HepG2 (cell line): ENCODE results near the gene TREH. TPM values are rescaled to one million over a fixed set of nuclear protein-coding genes. Genes with fewer than 3 reads are reported as not detected.

Experiments used
- ATF3 ChIP-seq: sonication (generic); formaldehyde crosslinking; IDR thresholded peaks from 2 replicates; pipeline ENCODE4 v1.4.0; 2020; ENCODE audit warnings: missing genetic modification reagents
- CEBPG ChIP-seq: IDR thresholded peaks from 2 replicates; pipeline ENCODE4 v1.6.1; 2016
- EP300 ChIP-seq, 3 experiments: sonication (generic) in 1 of 3; formaldehyde crosslinking in 1 of 3; IDR thresholded peaks; 2 replicates each; pipeline versions ENCODE4 v1.5.1 to v1.6.1; 2011 to 2020; ENCODE audit warnings: low read depth in 2 of 3, low read length in 2 of 3, borderline replicate concordance in 1 of 3, improper control_type of control experiment in 1 of 3, mild to moderate bottlenecking in 1 of 3, missing genetic modification reagents in 1 of 3, moderate library complexity in 1 of 3
- GABPB1 ChIP-seq: IDR thresholded peaks from 2 replicates; pipeline ENCODE4 v1.6.1; 2016; ENCODE audit warnings: mild to moderate bottlenecking, missing genetic modification reagents, moderate library complexity, missing compliant biosample characterization
- HNF4G ChIP-seq, 2 experiments: sonication (generic) in 1 of 2; formaldehyde crosslinking in 1 of 2; IDR thresholded peaks; 2 replicates each; pipeline versions ENCODE4 v1.4.0 to v1.6.1; 2011 to 2020; ENCODE audit warnings: borderline replicate concordance in 2 of 2, low read depth in 2 of 2, mild to moderate bottlenecking in 2 of 2, low read length in 1 of 2, missing genetic modification reagents in 1 of 2, moderate library complexity in 1 of 2
- HOMEZ ChIP-seq: IDR thresholded peaks from 2 replicates; pipeline ENCODE4 v1.6.1; 2016; ENCODE audit warnings: low read depth
- JUN ChIP-seq: sonication (generic); formaldehyde crosslinking; IDR thresholded peaks from 2 replicates; pipeline ENCODE4 v1.4.0; 2020; ENCODE audit warnings: mild to moderate bottlenecking, missing genetic modification reagents
- MTA1 ChIP-seq: sonication (generic); formaldehyde crosslinking; IDR thresholded peaks from 2 replicates; pipeline ENCODE4 v1.4.0; 2020; ENCODE audit warnings: missing genetic modification reagents, mild to moderate bottlenecking, borderline replicate concordance
- NCOR1 ChIP-seq: fragments of 200-600 bp; sonication (generic); IDR thresholded peaks from 2 replicates; pipeline ENCODE4 v1.7.0; 2017; ENCODE audit warnings: antibody characterized with exemption, low read length, borderline replicate concordance
- RAD51 ChIP-seq: fragments of 450-650 bp; IDR thresholded peaks from 2 replicates; pipeline ENCODE4 v1.6.1; 2016; ENCODE audit warnings: borderline replicate concordance
- RXRB ChIP-seq: IDR thresholded peaks from 2 replicates; pipeline ENCODE4 v1.6.1; 2016; ENCODE audit warnings: borderline replicate concordance, missing genetic modification reagents, missing compliant biosample characterization
- SKI ChIP-seq: fragments of 450-650 bp; IDR thresholded peaks from one replicate; pipeline ENCODE4 v1.6.1; 2018; ENCODE audit warnings: mild to moderate bottlenecking; ENCODE audit not compliant: partially characterized antibody
- SOX13 ChIP-seq, 3 experiments: fragments of 450-650 bp in 1 of 3; sonication (generic) in 1 of 3; formaldehyde crosslinking in 1 of 3; IDR thresholded peaks in 2 of 3; conservative IDR thresholded peaks in 1 of 3; 2 replicates each; pipeline versions ENCODE4 v1.5.0 to v1.6.1; 2016 to 2020; ENCODE audit warnings: antibody characterized with exemption in 1 of 3, mild to moderate bottlenecking in 1 of 3, missing compliant biosample characterization in 1 of 3, missing genetic modification reagents in 1 of 3, moderate library complexity in 1 of 3
- TERF1 ChIP-seq: sonication (generic); formaldehyde crosslinking; IDR thresholded peaks from 2 replicates; pipeline ENCODE4 v1.8.0; 2022; ENCODE audit warnings: mild to moderate bottlenecking, missing genetic modification reagents, moderate library complexity
- THAP11 ChIP-seq: IDR thresholded peaks from 2 replicates; pipeline ENCODE4 v1.6.1; 2016; ENCODE audit warnings: missing biosample characterization, missing genetic modification reagents
- TRIM24 ChIP-seq: sonication (generic); formaldehyde crosslinking; IDR thresholded peaks from 2 replicates; pipeline ENCODE4 v1.8.0; 2022; ENCODE audit warnings: mild to moderate bottlenecking, missing genetic modification reagents
- XRCC5 ChIP-seq: fragments of 200-400 bp; formaldehyde crosslinking; optimal IDR thresholded peaks from 2 replicates; pipeline ENCODE3; 2017; ENCODE audit warnings: mild to moderate bottlenecking, low read length
- ZNF446 ChIP-seq: sonication (generic); formaldehyde crosslinking; IDR thresholded peaks from 2 replicates; pipeline ENCODE4 v1.5.0; 2020; ENCODE audit warnings: mild to moderate bottlenecking, missing genetic modification reagents
- polyA plus RNA-seq, 8 experiments: library from polyadenylated mRNA; depleted of rRNA in 3 of 8; stranded (reverse) in 7 of 8; unstranded in 1 of 8; fragments of >200 nt; fragmentation: Illumina TruSeq in 4 of 8; extraction: Trizol in 4 of 8; gene quantifications; 2 replicates each; pipeline versions ENCODE4 v1.2.1 to v1.2.3, GENCODE V29; 2011 to 2016; ENCODE audit warnings: low read depth in 4 of 8, missing spikeins in 1 of 8, mixed read lengths in 1 of 8; ENCODE audit not compliant: insufficient read depth in 1 of 8
- total RNA-seq, 5 experiments: library from RNA; depleted of rRNA; stranded (reverse); fragments of >200 nt; fragmentation: Illumina TruSeq; extraction: Trizol; gene quantifications; 2 replicates each; pipeline ENCODE4 v1.2.3, GENCODE V29; 2016; ENCODE audit warnings: low read depth in 1 of 5
- TF ChIP-seq, protein P1 (sequence below): sonication (generic); formaldehyde crosslinking; conservative IDR thresholded peaks from 2 replicates; pipeline ENCODE4 v1.4.0; 2020; ENCODE audit warnings: missing genetic modification reagents
- TF ChIP-seq, protein P2 (sequence below): IDR thresholded peaks from 2 replicates; pipeline ENCODE4 v1.6.1; 2012; ENCODE audit warnings: inconsistent platforms
- TF ChIP-seq, protein P3 (sequence below): sonication (generic); formaldehyde crosslinking; IDR thresholded peaks from 2 replicates; pipeline ENCODE4 v1.4.0; 2020; ENCODE audit warnings: missing genetic modification reagents

Gene TREH
- total and polyA plus RNA-seq, 2 of the 13 experiments (the other 11 are each of a cell fraction or from before 2014, with no cell fraction given): 0.53 to 0.86 TPM

DNA sequence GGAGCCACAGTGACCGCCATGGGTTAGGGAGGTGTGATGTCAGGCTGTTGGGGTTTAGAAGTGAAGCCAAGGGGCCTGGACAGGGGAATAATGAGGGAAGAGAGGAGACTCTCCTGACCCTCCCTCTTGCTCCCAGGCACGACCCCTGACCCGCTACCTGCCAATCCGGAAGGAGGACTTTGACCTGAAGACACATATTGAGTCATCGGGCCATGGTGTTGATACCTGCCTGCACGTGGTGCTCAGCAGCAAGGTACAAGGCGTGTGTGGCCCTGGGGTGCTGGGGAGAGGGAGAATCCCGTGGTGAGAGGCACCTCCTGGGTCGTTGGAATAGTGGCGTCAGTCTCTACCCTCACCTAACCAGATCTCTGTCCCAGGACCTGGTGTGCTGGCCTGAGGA, 29.5 kb downstream of the TREH start (continued):
- TF ChIP-seq RAD51 (no peak), MTA1 (CRISPR knock-in tag) (peak; percentile 64; the same call in 1 of the 2 replicates), EP300 (IDR thresholded peaks at IDR 0.05; ENCODE audit: low read depth in 2 of 2, low read length in 2 of 2) (peak in 1 of 2 experiments; percentile 38; a peak in 1 of 4 replicates), EP300 (CRISPR knock-in tag; IDR thresholded peaks at IDR 0.05; ENCODE audit: borderline replicate concordance) (no peak), CEBPG (peak; percentile 68), ZNF446 (CRISPR knock-in tag) (no peak), HNF4G (IDR thresholded peaks at IDR 0.05; ENCODE audit: borderline replicate concordance, low read depth, low read length) (peak; percentile 66; the same call in 1 of the 2 replicates), HNF4G (CRISPR knock-in tag; IDR thresholded peaks at IDR 0.05; ENCODE audit: borderline replicate concordance, low read depth) (peak; percentile 75; the same call in 1 of the 2 replicates), NCOR1 (no peak), THAP11 (0 out of 2 replicates have a peak, but pooled peaks have one; percentile 35), TRIM24 (CRISPR knock-in tag) (peak; percentile 75), HOMEZ (CRISPR knock-in tag) (peak; percentile 37; the same call in 1 of the 2 replicates), SKI (no peak), TERF1 (CRISPR knock-in tag) (no peak), SOX13 (IDR thresholded peaks at IDR 0.05) (no peak), SOX13 (CRISPR knock-in tag; conservative IDR thresholded peaks at IDR 0.05 in 1 of 2, IDR thresholded peaks at IDR 0.05 in 1 of 2) (0 out of 4 replicates have a peak, but pooled peaks of 1 of the 2 experiments have one; percentile 11), RXRB (peak; percentile 58; the same call in 1 of the 2 replicates), XRCC5 (no peak), GABPB1 (CRISPR knock-in tag) (peak; percentile 38), ATF3 (CRISPR knock-in tag) (peak; percentile 58; the same call in 1 of the 2 replicates), JUN (peak; percentile 61; the same call in 1 of the 2 replicates)
- TF ChIP-seq, protein P1, sequence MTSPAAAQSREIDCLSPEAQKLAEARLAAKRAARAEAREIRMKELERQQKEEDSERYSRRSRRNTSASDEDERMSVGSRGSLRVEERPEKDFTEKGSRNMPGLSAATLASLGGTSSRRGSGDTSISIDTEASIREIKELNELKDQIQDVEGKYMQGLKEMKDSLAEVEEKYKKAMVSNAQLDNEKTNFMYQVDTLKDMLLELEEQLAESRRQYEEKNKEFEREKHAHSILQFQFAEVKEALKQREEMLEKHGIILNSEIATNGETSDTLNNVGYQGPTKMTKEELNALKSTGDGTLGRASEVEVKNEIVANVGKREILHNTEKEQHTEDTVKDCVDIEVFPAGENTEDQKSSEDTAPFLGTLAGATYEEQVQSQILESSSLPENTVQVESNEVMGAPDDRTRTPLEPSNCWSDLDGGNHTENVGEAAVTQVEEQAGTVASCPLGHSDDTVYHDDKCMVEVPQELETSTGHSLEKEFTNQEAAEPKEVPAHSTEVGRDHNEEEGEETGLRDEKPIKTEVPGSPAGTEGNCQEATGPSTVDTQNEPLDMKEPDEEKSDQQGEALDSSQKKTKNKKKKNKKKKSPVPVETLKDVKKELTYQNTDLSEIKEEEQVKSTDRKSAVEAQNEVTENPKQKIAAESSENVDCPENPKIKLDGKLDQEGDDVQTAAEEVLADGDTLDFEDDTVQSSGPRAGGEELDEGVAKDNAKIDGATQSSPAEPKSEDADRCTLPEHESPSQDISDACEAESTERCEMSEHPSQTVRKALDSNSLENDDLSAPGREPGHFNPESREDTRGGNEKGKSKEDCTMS (CRISPR knock-in tag): no peak
- TF ChIP-seq, protein P2, sequence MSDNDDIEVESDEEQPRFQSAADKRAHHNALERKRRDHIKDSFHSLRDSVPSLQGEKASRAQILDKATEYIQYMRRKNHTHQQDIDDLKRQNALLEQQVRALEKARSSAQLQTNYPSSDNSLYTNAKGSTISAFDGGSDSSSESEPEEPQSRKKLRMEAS: peak; percentile 94
- TF ChIP-seq, protein P3, sequence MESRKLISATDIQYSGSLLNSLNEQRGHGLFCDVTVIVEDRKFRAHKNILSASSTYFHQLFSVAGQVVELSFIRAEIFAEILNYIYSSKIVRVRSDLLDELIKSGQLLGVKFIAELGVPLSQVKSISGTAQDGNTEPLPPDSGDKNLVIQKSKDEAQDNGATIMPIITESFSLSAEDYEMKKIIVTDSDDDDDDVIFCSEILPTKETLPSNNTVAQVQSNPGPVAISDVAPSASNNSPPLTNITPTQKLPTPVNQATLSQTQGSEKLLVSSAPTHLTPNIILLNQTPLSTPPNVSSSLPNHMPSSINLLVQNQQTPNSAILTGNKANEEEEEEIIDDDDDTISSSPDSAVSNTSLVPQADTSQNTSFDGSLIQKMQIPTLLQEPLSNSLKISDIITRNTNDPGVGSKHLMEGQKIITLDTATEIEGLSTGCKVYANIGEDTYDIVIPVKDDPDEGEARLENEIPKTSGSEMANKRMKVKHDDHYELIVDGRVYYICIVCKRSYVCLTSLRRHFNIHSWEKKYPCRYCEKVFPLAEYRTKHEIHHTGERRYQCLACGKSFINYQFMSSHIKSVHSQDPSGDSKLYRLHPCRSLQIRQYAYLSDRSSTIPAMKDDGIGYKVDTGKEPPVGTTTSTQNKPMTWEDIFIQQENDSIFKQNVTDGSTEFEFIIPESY (CRISPR knock-in tag): peak; percentile 99
